LNCaP clone FGC (cell line): ENCODE data around the gene PDLIM7.

Source experiments
- DNase-seq: peaks from one replicate; pipeline ENCODE4 v3.0.0-alpha.2; 2011; ENCODE audit warnings: low read depth
- H3K4me3 ChIP-seq: 2 replicates; pipeline ENCODE4 v1.5.1; 2011; ENCODE audit warnings: mild to moderate bottlenecking, low read depth, low read length, control low read depth
- CTCF ChIP-seq: IDR thresholded peaks from 2 replicates; pipeline ENCODE4 v1.5.1; 2012; ENCODE audit warnings: mild to moderate bottlenecking; ENCODE audit not compliant: control insufficient read depth, insufficient read depth; ENCODE audit errors: extremely low read depth

PDLIM7 gene

GRCh38 chr5:177439518-177440053 is 57.8 kb downstream of the PDLIM7 start:
- no peak overlapping the region for H3K4me3 ChIP-seq
- no peak for TF ChIP-seq CTCF
- DNase-seq = no peak

GRCh38 chr5:177438468-177438867 is 58.9 kb downstream of the PDLIM7 start:
- DNase-seq = no peak
- TF ChIP-seq CTCF = no peak
- no peak overlapping the region for H3K4me3 ChIP-seq

- no peak for TF ChIP-seq CTCF
- H3K4me3 ChIP-seq = no peak overlapping the region
- no peak for DNase-seq
These were observed 59.8 kb downstream of the PDLIM7 start for GRCh38 chr5:177437623-177438022.

- no peak for TF ChIP-seq CTCF
- no peak for DNase-seq
- no peak overlapping the region for H3K4me3 ChIP-seq
These were observed 61.4 kb downstream of the PDLIM7 start for GRCh38 chr5:177435847-177436536.

GRCh38 chr5:177434942-177435738 is 62.3 kb downstream of the PDLIM7 start:
- TF ChIP-seq CTCF = no peak
- no peak for DNase-seq
- no peak overlapping the region for H3K4me3 ChIP-seq

GRCh38 chr5:177434437-177434836 is 63.0 kb downstream of the PDLIM7 start:
- no peak for DNase-seq
- H3K4me3 ChIP-seq = no peak overlapping the region
- no peak for TF ChIP-seq CTCF
